ENCODE measurements around the gene C19orf25.
A peak's percentile ranks its signal among the peaks of the same experiment; 100 is the strongest.
"Not testable (repeated sequence)": the region's sequence is repeated elsewhere in the genome, so short reads cannot be mapped to it uniquely, and the experiment has no call there.

The C19orf25 gene

GRCh38 chr19:1511318-1512317, 32.6 kb upstream of the C19orf25 start:
- DNase-seq: no peak

- no peak for DNase-seq
Observed at GRCh38 chr19:1510807-1511206, 31.8 kb upstream of the C19orf25 start.

GRCh38 chr19:1510442-1510806, 31.4 kb upstream of the C19orf25 start:
- DNase-seq: no peak

- no peak for DNase-seq
Observed at GRCh38 chr19:1509602-1510441, 30.8 kb upstream of the C19orf25 start.

GRCh38 chr19:1508507-1508856, 29.5 kb upstream of the C19orf25 start:
- DNase-seq: no peak

- peak; percentile 88 for DNase-seq
Observed at GRCh38 chr19:1507763-1508506, 28.9 kb upstream of the C19orf25 start.

- DNase-seq: no peak
Observed at GRCh38 chr19:1507192-1507660, 28.2 kb upstream of the C19orf25 start.

GRCh38 chr19:1505991-1506881, 27.2 kb upstream of the C19orf25 start:
- DNase-seq: no peak

- no peak for DNase-seq
Observed at GRCh38 chr19:1505012-1505411, 26.0 kb upstream of the C19orf25 start.

- DNase-seq: no peak
Observed at GRCh38 chr19:1503925-1504773, 25.1 kb upstream of the C19orf25 start.

GRCh38 chr19:1503089-1503924, 24.3 kb upstream of the C19orf25 start:
- DNase-seq: peak; percentile 62

- no peak for DNase-seq
Observed at GRCh38 chr19:1502433-1503088, 23.5 kb upstream of the C19orf25 start.

- no peak for DNase-seq
Observed at GRCh38 chr19:1501200-1501595, 22.2 kb upstream of the C19orf25 start.

- DNase-seq: not testable (repeated sequence)
Observed at GRCh38 chr19:1499231-1499630, 20.2 kb upstream of the C19orf25 start.

GRCh38 chr19:1497578-1498235, 18.7 kb upstream of the C19orf25 start:
- DNase-seq: no peak

GRCh38 chr19:1496714-1497577, 17.9 kb upstream of the C19orf25 start:
- DNase-seq: no peak
